Heart right ventricle (tissue), 16 donors: ENCODE measurements around the gene CDKAL1. TPM values are rescaled to one million over a fixed set of nuclear protein-coding genes. Genes with fewer than 3 reads are reported as not detected.

ENCODE experiments used
- ATAC-seq, 8 donors: fragments of 200-7000 bp; cut with Tn5 transposase; one replicate each; pipeline ENCODE4 v1.9.1; 2020; ENCODE audit warnings: mild to moderate bottlenecking in 8 of 8, moderate library complexity in 8 of 8, moderate number of reproducible peaks in 1 of 8
- DNase-seq, 2 donors: peaks; one replicate each; pipeline ENCODE4 v3.0.0-alpha.2; 2020
- H3K27ac ChIP-seq, 10 donors: fragments of 200-600 bp; sonication (generic) in 2 of 10; one replicate each; pipeline versions ENCODE4 v1.5.0 to v1.8.0; 2020 to 2022; ENCODE audit warnings: mild to moderate bottlenecking in 3 of 10
- H3K27me3 ChIP-seq, 7 donors: fragments of 200-600 bp; one replicate each; pipeline ENCODE4 v1.8.0; 2021 to 2022; ENCODE audit warnings: mild to moderate bottlenecking in 2 of 7
- H3K36me3 ChIP-seq, 9 donors: fragments of 200-600 bp; sonication (generic) in 1 of 9; one replicate each; pipeline versions ENCODE4 v1.5.0 to v1.8.0; 2020 to 2022; ENCODE audit warnings: mild to moderate bottlenecking in 2 of 9
- H3K4me1 ChIP-seq, 9 donors: fragments of 200-600 bp; sonication (generic) in 1 of 9; one replicate each; pipeline versions ENCODE4 v1.5.0 to v1.8.0; 2020 to 2022; ENCODE audit warnings: mild to moderate bottlenecking in 4 of 9
- H3K4me3 ChIP-seq, 10 donors: fragments of 200-600 bp; sonication (generic) in 2 of 10; one replicate each; pipeline versions ENCODE4 v1.5.0 to v1.8.0; 2020 to 2022; ENCODE audit warnings: mild to moderate bottlenecking in 7 of 10, moderate library complexity in 2 of 10
- H3K9me3 ChIP-seq, 11 donors: fragments of 200-600 bp in 10 of 11; sonication (generic) in 2 of 11; one replicate each; pipeline versions ENCODE4 v1.5.0 to v1.8.0; 2013 to 2022; ENCODE audit warnings: mild to moderate bottlenecking in 2 of 11, control low read depth in 1 of 11, moderate library complexity in 1 of 11
- WGBS, 2 donors: extraction: QIAGEN DNeasy Blood & Tissue Kit; methylation state at CpG; one replicate each; pipeline ENCODE4 v1.1.7; 2013; ENCODE audit warnings: inconsistent platforms in 1 of 2; 5-methylcytosine and 5-hydroxymethylcytosine counted together
- intact Hi-C, 10 donors: fragments of 100-400 bp; cut with DNase I; formaldehyde crosslinking; loops; one replicate each; pipeline versions ENCODE4 v1.11.1 to v1.14.2; 2022
- polyA plus RNA-seq, 2 donors: library from polyadenylated mRNA; stranded (reverse); fragments of 200-250 nt; gene quantifications; one replicate each; pipeline ENCODE4 v1.2.3, GENCODE V29; 2013
- total RNA-seq, 10 donors: library from RNA; stranded (reverse); fragmentation: NEBNext Ultra II Directional in 3 of 10; extraction: Animal tissue kit (Norgen Biotek cat#: 25700) in 3 of 10; gene quantifications; one replicate each; pipeline versions ENCODE4 v1.2.1 to v1.2.4, GENCODE V29; 2021 to 2023
- TF ChIP-seq, protein P1 (sequence below), 9 donors: fragments of 200-600 bp; sonication (generic) in 2 of 9; IDR thresholded peaks; one replicate each; pipeline versions ENCODE4 v1.5.0 to v1.8.0; 2021 to 2022; ENCODE audit warnings: antibody characterized with exemption in 9 of 9, mild to moderate bottlenecking in 5 of 9, moderate library complexity in 1 of 9
- donor health status: Arrhythmogenic right ventricular cardiomyopathy.
- donor health status: ischemic (EF 13 %, LVEDD 7.1; RV severe dilation, severe dysfunction).
- donor health status: healthy with polysubstance abuse.
- donor health status: DM: no; HTN: yes; CAD: no.
- donor health status: DM: no; HTN: no; CAD: no.
- donor health status: ischemic (EF 25% LVEDD 6.9; RV normal size, moderate dysfunction).
- donor health status: ischemic (EF 25% LVEDD 5.7; RV mildly dilated, moderate dysfunction).
- donor health status: healthy.
- donor health status: DM: yes; HTN: yes; CAD: no.
- donor health status: Ischemic cardiomyopathy.
- donor health status: ischemic (EF 35%, LVEDD 5.7; RV mildly dilated, moderate dysfunction).
- donor health status: nonischemic (EF 11% LVEDD 7.7; RV severe dilation, severe dysfunction).
- donor health status: DM: yes; HTN: yes; CAD: no.
- donor health status: PGD.
- donor health status: ischemic (EF 29% LVEDD 5.4; RV normal size, mild dysfunction).
- donor health status: nonischemic (EF 23%, LVEDD 6.1; RV moderate dilation, normal function).

Gene CDKAL1
- total and polyA plus RNA-seq, 12 donors, result 3.2 to 14.0 (median 10.6) TPM

- intact Hi-C loops, result no loop called here
These were observed 567.9 kb downstream of the CDKAL1 start for GRCh38 chr6:21102201-21102600.

GRCh38 chr6:21102624-21103023 lies 568.4 kb downstream of the CDKAL1 start:
- H3K9me3 ChIP-seq, result no peaks in the 10 kb centered on the region
- H3K4me3 ChIP-seq, result no peak overlapping the region
- no peaks in the 10 kb centered on the region for H3K36me3 ChIP-seq
- H3K4me1 ChIP-seq, result peaks cover 0 to 27% (median 6%) of the 10 kb centered on the region in 9 donors
- intact Hi-C loops, result no loop called here
- 86 to 90% methylated on average over 7 of the region's 7 CpGs for WGBS, 2 donors
- DNase-seq, result no peak
- no peak overlapping the region for H3K27ac ChIP-seq
- TF ChIP-seq, protein P1, sequence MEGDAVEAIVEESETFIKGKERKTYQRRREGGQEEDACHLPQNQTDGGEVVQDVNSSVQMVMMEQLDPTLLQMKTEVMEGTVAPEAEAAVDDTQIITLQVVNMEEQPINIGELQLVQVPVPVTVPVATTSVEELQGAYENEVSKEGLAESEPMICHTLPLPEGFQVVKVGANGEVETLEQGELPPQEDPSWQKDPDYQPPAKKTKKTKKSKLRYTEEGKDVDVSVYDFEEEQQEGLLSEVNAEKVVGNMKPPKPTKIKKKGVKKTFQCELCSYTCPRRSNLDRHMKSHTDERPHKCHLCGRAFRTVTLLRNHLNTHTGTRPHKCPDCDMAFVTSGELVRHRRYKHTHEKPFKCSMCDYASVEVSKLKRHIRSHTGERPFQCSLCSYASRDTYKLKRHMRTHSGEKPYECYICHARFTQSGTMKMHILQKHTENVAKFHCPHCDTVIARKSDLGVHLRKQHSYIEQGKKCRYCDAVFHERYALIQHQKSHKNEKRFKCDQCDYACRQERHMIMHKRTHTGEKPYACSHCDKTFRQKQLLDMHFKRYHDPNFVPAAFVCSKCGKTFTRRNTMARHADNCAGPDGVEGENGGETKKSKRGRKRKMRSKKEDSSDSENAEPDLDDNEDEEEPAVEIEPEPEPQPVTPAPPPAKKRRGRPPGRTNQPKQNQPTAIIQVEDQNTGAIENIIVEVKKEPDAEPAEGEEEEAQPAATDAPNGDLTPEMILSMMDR (IDR thresholded peaks at IDR 0.05), result no peak
- no peak for ATAC-seq
- H3K27me3 ChIP-seq, result no peaks in the 10 kb centered on the region

More at GRCh38 chr6:21102201-21102600, 567.9 kb downstream of the CDKAL1 start:
- Histone ChIP-seq H3K9me3 (no peaks in the 10 kb centered on the region), H3K4me1 (peaks cover 0 to 27% (median 6%) of the 10 kb centered on the region in 9 donors), H3K27ac (no peak overlapping the region), H3K27me3 (no peaks in the 10 kb centered on the region), H3K4me3 (no peak overlapping the region), H3K36me3 (no peaks in the 10 kb centered on the region)
- ATAC-seq, result no peak
- no peak for DNase-seq
- 88 to 91% methylated on average over 7 of the region's 7 CpGs for WGBS, 2 donors
- TF ChIP-seq, protein P1 (IDR thresholded peaks at IDR 0.05), result no peak

GRCh38 chr6:21103626-21104224 lies 569.5 kb downstream of the CDKAL1 start:
- no peaks in the 10 kb centered on the region for H3K36me3 ChIP-seq
- no peaks in the 10 kb centered on the region for H3K9me3 ChIP-seq
- 61 to 63% methylated on average over 4 of the region's 4 CpGs for WGBS, 2 donors
- no peak for ATAC-seq
- DNase-seq, result no peak
- H3K4me1 ChIP-seq, result peaks cover 0 to 27% (median 6%) of the 10 kb centered on the region in 9 donors
- no peak overlapping the region for H3K4me3 ChIP-seq
- TF ChIP-seq, protein P1 (IDR thresholded peaks at IDR 0.05), result no peak
- H3K27me3 ChIP-seq, result no peaks in the 10 kb centered on the region
- H3K27ac ChIP-seq, result no peak overlapping the region
- intact Hi-C loops, result no loop called here

DNA sequence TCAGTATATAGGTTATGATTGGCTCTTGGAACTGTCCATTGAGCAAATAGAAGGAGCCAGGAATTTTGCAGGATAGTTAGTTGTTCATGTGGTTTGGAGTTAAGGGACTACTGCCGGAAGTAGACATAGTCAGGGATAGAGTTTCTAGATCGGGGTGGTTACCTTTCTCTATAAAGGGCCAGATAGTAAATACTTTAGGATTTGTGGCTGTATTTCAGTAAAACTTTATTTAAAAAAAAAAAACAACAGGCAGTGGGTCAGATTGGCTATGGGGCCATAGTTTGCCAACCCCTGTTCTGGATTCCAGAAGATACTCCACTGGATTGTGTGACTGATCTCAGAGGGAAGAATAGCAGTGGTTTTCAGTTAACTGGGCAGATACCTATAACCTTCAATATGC lies 570.0 kb downstream of the CDKAL1 start:
- no peaks in the 10 kb centered on the region for H3K9me3 ChIP-seq
- peaks cover 0 to 29% (median 6%) of the 10 kb centered on the region in 9 donors for H3K4me1 ChIP-seq
- intact Hi-C loops, result no loop called here
- 99% methylated on average over 2 of the region's 2 CpGs for WGBS, 2 donors
- H3K27ac ChIP-seq, result no peak overlapping the region
- H3K36me3 ChIP-seq, result no peaks in the 10 kb centered on the region
- H3K4me3 ChIP-seq, result no peak overlapping the region
- ATAC-seq, result no peak
- H3K27me3 ChIP-seq, result no peaks in the 10 kb centered on the region
- DNase-seq, result no peak
- TF ChIP-seq, protein P1 (IDR thresholded peaks at IDR 0.05), result no peak
